Adrenal gland (tissue), 12 donors: ENCODE measurements around the gene PAX4. TPM values are rescaled to one million over a fixed set of nuclear protein-coding genes. Genes with fewer than 3 reads are reported as not detected.

Source experiments
- DNase-seq, 7 donors: peaks; one replicate each; pipeline ENCODE4 v3.0.0-alpha.2; 2019 to 2020
- H3K27ac ChIP-seq, 5 donors: fragments of 200-600 bp; sonication (generic) in 4 of 5; 1 replicate in 3 of 5; 2 replicates in 2 of 5; pipeline versions ENCODE4 v1.5.1 to v1.8.0; 2016 to 2020; ENCODE audit warnings: mild to moderate bottlenecking in 1 of 5
- H3K27me3 ChIP-seq: fragments of 200-600 bp; 2 replicates; pipeline ENCODE4 v1.8.0; 2021
- H3K36me3 ChIP-seq, 2 donors: fragments of 200-600 bp; replicated peaks in 1 of 2; 1 replicate in 1 of 2; 2 replicates in 1 of 2; pipeline versions ENCODE4 v1.5.1 to v1.8.0; 2018 to 2022
- H3K4me1 ChIP-seq, 2 donors: fragments of 200-600 bp; replicated peaks in 1 of 2; 1 replicate in 1 of 2; 2 replicates in 1 of 2; pipeline versions ENCODE4 v1.5.1 to v1.8.0; 2018 to 2021
- H3K4me3 ChIP-seq, 4 donors: fragments of 200-600 bp; sonication (generic) in 3 of 4; one replicate each; pipeline ENCODE4 v1.5.1; 2016 to 2018
- H3K9me3 ChIP-seq, 3 donors: fragments of 200-600 bp; sonication (generic) in 1 of 3; replicated peaks in 1 of 3; 1 replicate in 2 of 3; 2 replicates in 1 of 3; pipeline versions ENCODE4 v1.5.1 to v1.8.0; 2016 to 2021
- CTCF ChIP-seq, 6 experiments: fragments of 450-650 bp in 4 of 6; fragments of 200-600 bp in 2 of 6; sonication (generic) in 1 of 6; IDR thresholded peaks; 1 replicate in 5 of 6; 2 replicates in 1 of 6; pipeline versions ENCODE4 v1.5.1 to v1.8.0; 2016 to 2021; ENCODE audit warnings: antibody characterized with exemption in 6 of 6, mild to moderate bottlenecking in 2 of 6, moderate library complexity in 1 of 6
- POLR2A ChIP-seq, 2 donors: fragments of 450-650 bp; IDR thresholded peaks; one replicate each; pipeline ENCODE4 v1.6.1; 2017; ENCODE audit warnings: antibody characterized with exemption in 2 of 2, mild to moderate bottlenecking in 2 of 2, moderate library complexity in 1 of 2
- WGBS, 4 donors: extraction: QIAGEN DNeasy Blood & Tissue Kit in 2 of 4; methylation state at CpG; one replicate each; pipeline versions ENCODE4 v1.1.5 to v1.1.7; 2013 to 2017; 5-methylcytosine and 5-hydroxymethylcytosine counted together
- intact Hi-C, 2 donors: fragments of 100-400 bp; cut with DNase I; formaldehyde crosslinking; loops; one replicate each; pipeline versions ENCODE4 v1.14.1 to v1.15.0; 2022 to 2023
- polyA plus RNA-seq, 3 donors: library from polyadenylated mRNA; stranded (reverse); fragments of 200-250 nt in 2 of 3; fragments of 350-450 nt in 1 of 3; fragmentation: Illumina TruSeq in 1 of 3; extraction: RNeasy Lipid Tissue Mini Kit (QIAGEN cat#74804) in 1 of 3; gene quantifications; one replicate each; pipeline ENCODE4 v1.2.3, GENCODE V29; 2013 to 2014
- total RNA-seq, 9 donors: library from RNA; depleted of rRNA in 4 of 9; stranded (reverse); fragments of >200 nt in 4 of 9; fragments of 120-200 nt in 1 of 9; fragmentation: NEBNext Ultra II Directional in 1 of 9; extraction: Animal tissue kit (Norgen Biotek cat#: 25700) in 1 of 9; gene quantifications; one replicate each; pipeline versions ENCODE4 v1.1.0 to v1.2.4, GENCODE V29; 2013 to 2023
- donor health status: healthy with polysubstance abuse.
- donor health status: Bipolar disorder and iron deficiency.
- donor health status: DM: yes; HTN: yes; CAD: no.
- donor health status: DM: no; HTN: no; CAD: no.
- donor health status: DM: no; HTN: no; CAD: no.
- donor health status: DM: yes; HTN: yes; CAD: no.

Gene PAX4
- total and polyA plus RNA-seq, 12 donors = not detected

- Histone ChIP-seq H3K36me3 (no peaks in the 10 kb centered on the region), H3K4me3 (no peak overlapping the region), H3K27ac (no peak overlapping the region), H3K9me3 (no peaks in the 10 kb centered on the region), H3K27me3 (peaks cover 10% of the 10 kb centered on the region), H3K4me1 (no peaks in the 10 kb centered on the region)
- TF ChIP-seq POLR2A (IDR thresholded peaks at IDR 0.05) (no peak), CTCF (IDR thresholded peaks at IDR 0.05) (no peak)
- intact Hi-C loops = no loop called here
- WGBS, 4 donors = 53 to 78% (median 73%) methylated on average over 3 of the region's 3 CpGs
- DNase-seq = no peak
These were observed 10.5 kb upstream of the PAX4 start for GRCh38 chr7:127628445-127628844.

- no peak overlapping the region for H3K27ac ChIP-seq
- H3K27me3 ChIP-seq = peaks cover 12% of the 10 kb centered on the region
- intact Hi-C loops = no loop called here
- no peaks in the 10 kb centered on the region for H3K36me3 ChIP-seq
- no peaks in the 10 kb centered on the region for H3K4me1 ChIP-seq
- DNase-seq = no peak
- no peak overlapping the region for H3K4me3 ChIP-seq
- TF ChIP-seq POLR2A (IDR thresholded peaks at IDR 0.05) = no peak
- no peak for TF ChIP-seq CTCF (IDR thresholded peaks at IDR 0.05)
- no peaks in the 10 kb centered on the region for H3K9me3 ChIP-seq
These were observed 7.4 kb upstream of the PAX4 start for GRCh38 chr7:127625331-127625730.

GRCh38 chr7:127620406-127621233, 2.7 kb upstream of the PAX4 start:
- Histone ChIP-seq H3K27me3 (peaks cover 27% of the 10 kb centered on the region), H3K9me3 (no peaks in the 10 kb centered on the region), H3K4me3 (no peak overlapping the region), H3K36me3 (no peaks in the 10 kb centered on the region), H3K4me1 (no peaks in the 10 kb centered on the region), H3K27ac (no peak overlapping the region)
- TF ChIP-seq POLR2A (IDR thresholded peaks at IDR 0.05) (no peak), CTCF (IDR thresholded peaks at IDR 0.05) (no peak)
- WGBS, 4 donors = 1 to 4% (median 2%) methylated on average over 22 to 24 of the region's 24 CpGs
- DNase-seq = no peak
- intact Hi-C loops = no loop called here

GRCh38 chr7:127619681-127620405, 1.9 kb upstream of the PAX4 start:
- intact Hi-C loops = no loop called here
- TF ChIP-seq POLR2A (IDR thresholded peaks at IDR 0.05) = no peak
- no peak for TF ChIP-seq CTCF (IDR thresholded peaks at IDR 0.05)
- Histone ChIP-seq H3K9me3 (no peaks in the 10 kb centered on the region), H3K27me3 (peaks cover 27% of the 10 kb centered on the region), H3K4me1 (no peaks in the 10 kb centered on the region), H3K36me3 (no peaks in the 10 kb centered on the region), H3K4me3 (no peak overlapping the region), H3K27ac (no peak overlapping the region)
- 5 to 39% (median 8%) methylated on average over 7 to 27 of the region's 27 CpGs for WGBS, 4 donors
- DNase-seq = no peak
